Thyroid gland (tissue), 4 donors: Measurements from ENCODE around the gene UBE2D2.

Experiments
- POLR2A ChIP-seq, 2 donors: fragments of 450-650 bp; IDR thresholded peaks; one replicate each; pipeline ENCODE4 v1.6.1; 2017; ENCODE audit warnings: antibody characterized with exemption in 2 of 2, mild to moderate bottlenecking in 2 of 2, moderate library complexity in 1 of 2
- TF ChIP-seq, protein P1 (sequence below), 6 experiments: fragments of 200-600 bp in 3 of 6; fragments of 450-650 bp in 3 of 6; sonication (generic) in 3 of 6; IDR thresholded peaks; one replicate each; pipeline ENCODE4 v1.5.1; 2016 to 2019; ENCODE audit warnings: antibody characterized with exemption in 6 of 6, mild to moderate bottlenecking in 2 of 6, inconsistent platforms in 1 of 6, moderate library complexity in 1 of 6

DNA sequence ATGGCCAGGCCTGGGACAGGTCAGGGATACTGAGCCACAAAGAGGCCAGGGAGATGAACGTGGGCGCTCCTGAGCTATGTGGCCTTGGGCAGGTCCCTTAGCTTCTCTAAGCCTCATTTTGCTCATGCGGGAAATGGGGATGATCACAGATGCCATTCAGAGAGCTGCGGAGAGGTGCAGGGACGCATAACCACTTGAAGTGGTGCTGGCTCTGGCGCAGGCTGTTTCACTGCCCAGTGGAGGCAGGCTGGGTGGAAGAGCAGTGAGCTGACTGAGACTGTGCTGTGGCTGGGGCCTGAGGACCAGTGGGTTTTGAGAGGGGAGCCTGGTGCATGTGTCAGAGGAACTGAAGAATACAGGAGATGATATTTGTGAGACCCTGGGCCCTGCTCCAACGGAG is 105.4 kb downstream of the UBE2D2 start:
- no peak for TF ChIP-seq POLR2A (IDR thresholded peaks at IDR 0.05)
- TF ChIP-seq, protein P1, sequence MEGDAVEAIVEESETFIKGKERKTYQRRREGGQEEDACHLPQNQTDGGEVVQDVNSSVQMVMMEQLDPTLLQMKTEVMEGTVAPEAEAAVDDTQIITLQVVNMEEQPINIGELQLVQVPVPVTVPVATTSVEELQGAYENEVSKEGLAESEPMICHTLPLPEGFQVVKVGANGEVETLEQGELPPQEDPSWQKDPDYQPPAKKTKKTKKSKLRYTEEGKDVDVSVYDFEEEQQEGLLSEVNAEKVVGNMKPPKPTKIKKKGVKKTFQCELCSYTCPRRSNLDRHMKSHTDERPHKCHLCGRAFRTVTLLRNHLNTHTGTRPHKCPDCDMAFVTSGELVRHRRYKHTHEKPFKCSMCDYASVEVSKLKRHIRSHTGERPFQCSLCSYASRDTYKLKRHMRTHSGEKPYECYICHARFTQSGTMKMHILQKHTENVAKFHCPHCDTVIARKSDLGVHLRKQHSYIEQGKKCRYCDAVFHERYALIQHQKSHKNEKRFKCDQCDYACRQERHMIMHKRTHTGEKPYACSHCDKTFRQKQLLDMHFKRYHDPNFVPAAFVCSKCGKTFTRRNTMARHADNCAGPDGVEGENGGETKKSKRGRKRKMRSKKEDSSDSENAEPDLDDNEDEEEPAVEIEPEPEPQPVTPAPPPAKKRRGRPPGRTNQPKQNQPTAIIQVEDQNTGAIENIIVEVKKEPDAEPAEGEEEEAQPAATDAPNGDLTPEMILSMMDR (IDR thresholded peaks at IDR 0.05) = no peak
